Activated CD8-positive, alpha-beta T cell treated with anti-CD3 and anti-CD28 coated beads for 36 hours (primary cell): ENCODE data around the gene ARHGAP44. TPM values are rescaled to one million over a fixed set of nuclear protein-coding genes. Genes with fewer than 3 reads are reported as not detected.

ENCODE experiments used
- ATAC-seq: fragments of 200-7000 bp; cut with Tn5 transposase; one replicate; pipeline ENCODE4 v1.10.0; 2021; ENCODE audit warnings: mild to moderate bottlenecking, moderate library complexity
- CTCF ChIA-PET: fragments of 350-600 bp; sonication (Branson Sonifier 250); formaldehyde crosslinking; loops from one replicate; lab custom pipeline; 2021; ENCODE audit warnings: antibody characterized with exemption; lab: Charles Lee
- POLR2A ChIA-PET: fragments of 350-600 bp; sonication (Branson Sonifier 250); formaldehyde crosslinking; loops from one replicate; lab custom pipeline; 2021; ENCODE audit warnings: antibody characterized with exemption; lab: Charles Lee
- DNase-seq: peaks from one replicate; pipeline ENCODE4 v3.0.0-alpha.2; 2020
- H3K27ac Mint-ChIP-seq: one replicate; pipeline ENCODE4 v1.8.0; 2021; ENCODE audit warnings: mild to moderate bottlenecking, mixed read lengths
- H3K27me3 Mint-ChIP-seq: one replicate; pipeline ENCODE4 v1.8.0; 2021; ENCODE audit warnings: mixed read lengths
- H3K36me3 Mint-ChIP-seq: one replicate; pipeline ENCODE4 v1.8.0; 2021; ENCODE audit warnings: low read depth, mixed read lengths
- H3K4me1 Mint-ChIP-seq: one replicate; pipeline ENCODE4 v1.8.0; 2021; ENCODE audit warnings: low read depth, mixed read lengths
- H3K4me3 Mint-ChIP-seq: one replicate; pipeline ENCODE4 v1.8.0; 2021; ENCODE audit warnings: mild to moderate bottlenecking, moderate library complexity, mixed read lengths
- H3K9me3 Mint-ChIP-seq: one replicate; pipeline ENCODE4 v1.8.0; 2021; ENCODE audit warnings: mixed read lengths
- intact Hi-C: fragments of 100-400 bp; cut with micrococcal nuclease; formaldehyde crosslinking; loops from one replicate; pipeline ENCODE4 v1.10.0; 2022
- total RNA-seq, 2 experiments: library from RNA; stranded (reverse); gene quantifications; one replicate each; pipeline ENCODE4 v1.2.3, GENCODE V29; 2021
- TF ChIP-seq, protein P1 (sequence below): fragments of 200-600 bp; IDR thresholded peaks from one replicate; pipeline ENCODE4 v1.8.0; 2022; ENCODE audit warnings: antibody characterized with exemption, mild to moderate bottlenecking

Gene ARHGAP44
- total RNA-seq, 2 experiments from 2014 or later: 0.22 to 0.50 TPM

DNA sequence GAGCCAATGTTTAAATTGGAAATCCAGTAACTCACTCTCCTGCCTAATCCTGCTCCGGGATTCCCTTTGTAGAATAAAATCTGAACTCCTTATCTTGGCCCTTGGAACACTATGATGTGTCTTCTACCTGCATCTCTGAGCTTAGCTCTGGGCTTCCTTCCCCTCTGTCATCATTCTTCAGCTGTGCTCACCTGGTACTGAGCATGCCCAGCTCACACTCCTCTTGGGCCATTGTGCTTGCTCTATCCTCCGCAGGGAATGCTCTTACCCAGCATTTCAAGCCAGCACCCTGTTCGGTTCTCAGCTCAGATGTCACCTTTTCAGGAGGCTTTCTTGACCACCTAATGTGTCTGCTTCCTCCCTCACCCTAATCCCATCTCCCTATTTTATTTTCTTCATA is 112.7 kb downstream of the ARHGAP44 start:
- H3K4me3 Mint-ChIP-seq: no peak overlapping the region
- POLR2A ChIA-PET: no interaction called here

DNA sequence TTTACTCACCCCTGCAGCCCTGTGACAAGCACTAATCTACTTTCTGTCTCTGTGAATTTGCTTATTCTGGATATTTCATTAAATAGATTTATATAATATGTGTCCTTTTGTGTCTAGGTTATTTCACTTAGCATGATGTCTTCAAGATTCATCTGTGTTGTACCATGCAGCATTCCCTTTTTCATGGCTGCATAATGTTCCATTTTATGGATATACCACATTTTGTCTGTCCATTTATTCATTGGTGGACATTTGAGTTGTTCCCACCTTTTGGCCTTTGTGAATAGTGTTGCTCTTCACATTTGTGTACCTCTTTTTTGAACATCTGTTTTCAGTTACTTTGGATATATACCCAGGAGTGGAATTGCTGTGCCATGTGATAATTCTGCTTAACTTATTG is 118.2 kb downstream of the ARHGAP44 start:
- peaks cover 6% of the 10 kb centered on the region for H3K9me3 Mint-ChIP-seq
- H3K4me3 Mint-ChIP-seq: no peak overlapping the region
- TF ChIP-seq, protein P1, sequence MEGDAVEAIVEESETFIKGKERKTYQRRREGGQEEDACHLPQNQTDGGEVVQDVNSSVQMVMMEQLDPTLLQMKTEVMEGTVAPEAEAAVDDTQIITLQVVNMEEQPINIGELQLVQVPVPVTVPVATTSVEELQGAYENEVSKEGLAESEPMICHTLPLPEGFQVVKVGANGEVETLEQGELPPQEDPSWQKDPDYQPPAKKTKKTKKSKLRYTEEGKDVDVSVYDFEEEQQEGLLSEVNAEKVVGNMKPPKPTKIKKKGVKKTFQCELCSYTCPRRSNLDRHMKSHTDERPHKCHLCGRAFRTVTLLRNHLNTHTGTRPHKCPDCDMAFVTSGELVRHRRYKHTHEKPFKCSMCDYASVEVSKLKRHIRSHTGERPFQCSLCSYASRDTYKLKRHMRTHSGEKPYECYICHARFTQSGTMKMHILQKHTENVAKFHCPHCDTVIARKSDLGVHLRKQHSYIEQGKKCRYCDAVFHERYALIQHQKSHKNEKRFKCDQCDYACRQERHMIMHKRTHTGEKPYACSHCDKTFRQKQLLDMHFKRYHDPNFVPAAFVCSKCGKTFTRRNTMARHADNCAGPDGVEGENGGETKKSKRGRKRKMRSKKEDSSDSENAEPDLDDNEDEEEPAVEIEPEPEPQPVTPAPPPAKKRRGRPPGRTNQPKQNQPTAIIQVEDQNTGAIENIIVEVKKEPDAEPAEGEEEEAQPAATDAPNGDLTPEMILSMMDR: no peak
- POLR2A ChIA-PET: no interaction called here
- peaks cover 8% of the 10 kb centered on the region for H3K27me3 Mint-ChIP-seq
- no peak overlapping the region for H3K27ac Mint-ChIP-seq
- ATAC-seq: no peak
- no peaks in the 10 kb centered on the region for H3K36me3 Mint-ChIP-seq
- CTCF ChIA-PET: no interaction called here
- intact Hi-C loops: loop anchor here (10.0 kb wide), 1 partner anchor 1793 kb away; no protein-coding TSS in a partner anchor
- H3K4me1 Mint-ChIP-seq: no peaks in the 10 kb centered on the region
- DNase-seq: no peak

More for the DNA sequence above, 112.7 kb downstream of the ARHGAP44 start:
- TF ChIP-seq, protein P1: no peak
- intact Hi-C loops: loop anchor here (10.0 kb wide), 1 partner anchor 1787 kb away; no protein-coding TSS in a partner anchor
- Mint-ChIP-seq H3K27me3 (peaks cover 7% of the 10 kb centered on the region), H3K36me3 (no peaks in the 10 kb centered on the region), H3K9me3 (peaks cover 4% of the 10 kb centered on the region), H3K4me1 (no peaks in the 10 kb centered on the region), H3K27ac (no peak overlapping the region)
- no peak for DNase-seq
- ATAC-seq: no peak
- CTCF ChIA-PET: no interaction called here

DNA sequence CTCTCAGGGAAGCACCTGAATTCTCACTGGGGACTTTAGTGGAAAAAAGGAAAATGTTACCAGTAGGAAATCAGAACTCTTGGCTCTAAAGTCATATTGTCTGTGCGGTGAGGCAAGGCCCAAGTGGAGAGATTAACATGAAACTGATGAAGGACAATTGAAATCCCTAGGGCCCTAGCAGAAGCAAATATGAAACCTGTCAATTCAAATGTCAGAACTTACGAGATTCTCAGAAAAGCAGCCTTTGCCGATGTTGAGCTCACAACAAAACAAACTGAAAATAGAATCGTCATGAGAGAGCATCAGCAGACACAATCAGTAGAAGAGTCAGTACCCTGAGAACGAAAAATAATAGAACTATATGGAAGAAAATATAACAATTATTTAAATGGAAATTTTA is 119.7 kb downstream of the ARHGAP44 start:
- Mint-ChIP-seq H3K27ac (no peak overlapping the region), H3K4me1 (no peaks in the 10 kb centered on the region), H3K9me3 (peaks cover 6% of the 10 kb centered on the region), H3K27me3 (peaks cover 7% of the 10 kb centered on the region), H3K36me3 (no peaks in the 10 kb centered on the region), H3K4me3 (no peak overlapping the region)
- ATAC-seq (no peak), DNase-seq (no peak)
- ChIA-PET CTCF (no interaction called here), POLR2A (no interaction called here)
- TF ChIP-seq, protein P1: no peak
- intact Hi-C loops: loop anchor here (10.0 kb wide), 1 partner anchor 1794 kb away; no protein-coding TSS in a partner anchor

DNA sequence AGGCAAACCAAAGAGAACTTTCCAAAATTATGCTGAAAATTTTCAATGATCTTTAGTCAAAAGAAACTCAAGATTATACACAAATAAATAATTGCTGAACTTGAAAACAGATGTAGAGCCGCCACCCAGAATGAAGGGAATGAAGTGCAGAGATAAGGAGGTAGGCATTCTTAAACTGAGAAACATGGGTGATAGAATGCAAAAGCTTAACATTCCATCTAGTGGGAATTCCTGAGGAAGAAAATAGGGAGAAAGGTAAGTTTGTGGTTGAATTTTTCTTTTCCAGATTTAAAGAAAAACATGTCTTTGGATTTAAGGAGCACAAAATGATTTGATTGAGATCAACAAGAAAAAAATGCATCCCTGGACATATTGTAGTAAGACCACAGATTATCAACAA is 120.2 kb downstream of the ARHGAP44 start:
- Mint-ChIP-seq H3K36me3 (no peaks in the 10 kb centered on the region), H3K4me3 (no peak overlapping the region), H3K27ac (no peak overlapping the region), H3K27me3 (peaks cover 5% of the 10 kb centered on the region), H3K9me3 (peaks cover 6% of the 10 kb centered on the region), H3K4me1 (no peaks in the 10 kb centered on the region)
- CTCF ChIA-PET: no interaction called here
- ATAC-seq (no peak), DNase-seq (no peak)
- intact Hi-C loops: loop anchor here (10.0 kb wide), 1 partner anchor 1795 kb away; no protein-coding TSS in a partner anchor
- POLR2A ChIA-PET: no interaction called here
- TF ChIP-seq, protein P1: no peak

DNA sequence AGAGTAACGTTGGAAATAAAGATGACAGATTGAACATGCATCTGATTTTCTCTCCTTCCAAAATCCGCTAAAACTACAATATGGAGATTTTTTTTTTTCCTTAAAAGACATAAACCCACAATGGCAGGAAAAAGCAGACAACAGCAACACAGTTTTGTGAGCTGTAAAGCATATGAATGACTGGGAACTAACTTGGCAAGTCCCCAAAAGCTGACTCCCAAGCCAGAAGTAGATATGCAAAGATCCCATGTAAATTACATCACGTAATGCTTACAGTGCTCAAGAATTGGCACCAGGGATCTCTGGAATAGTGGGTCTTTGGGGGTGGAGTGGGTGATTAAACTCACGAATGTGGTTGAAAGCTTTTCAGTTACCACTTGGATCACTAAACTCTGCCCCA is 121.9 kb downstream of the ARHGAP44 start:
- TF ChIP-seq, protein P1: no peak
- intact Hi-C loops: no loop called here
- Mint-ChIP-seq H3K27me3 (peaks cover 4% of the 10 kb centered on the region), H3K27ac (no peak overlapping the region), H3K9me3 (peaks cover 6% of the 10 kb centered on the region), H3K36me3 (no peaks in the 10 kb centered on the region), H3K4me1 (no peaks in the 10 kb centered on the region), H3K4me3 (no peak overlapping the region)
- ChIA-PET CTCF (no interaction called here), POLR2A (no interaction called here)
- no peak for ATAC-seq
- no peak for DNase-seq
